Stimulated activated CD4-positive, alpha-beta T cell treated with anti-CD3 and anti-CD28 coated beads, Interleukin-15, amount 100 ng/mL, for 24 hours (primary cell): ENCODE results near the gene NUP43.
"Not testable (repeated sequence)": the region's sequence is repeated elsewhere in the genome, so short reads cannot be mapped to it uniquely, and the experiment has no call there.

Experiments
- DNase-seq: peaks from one replicate; pipeline ENCODE4 v3.0.0-alpha.2; 2020

NUP43 gene

DNA sequence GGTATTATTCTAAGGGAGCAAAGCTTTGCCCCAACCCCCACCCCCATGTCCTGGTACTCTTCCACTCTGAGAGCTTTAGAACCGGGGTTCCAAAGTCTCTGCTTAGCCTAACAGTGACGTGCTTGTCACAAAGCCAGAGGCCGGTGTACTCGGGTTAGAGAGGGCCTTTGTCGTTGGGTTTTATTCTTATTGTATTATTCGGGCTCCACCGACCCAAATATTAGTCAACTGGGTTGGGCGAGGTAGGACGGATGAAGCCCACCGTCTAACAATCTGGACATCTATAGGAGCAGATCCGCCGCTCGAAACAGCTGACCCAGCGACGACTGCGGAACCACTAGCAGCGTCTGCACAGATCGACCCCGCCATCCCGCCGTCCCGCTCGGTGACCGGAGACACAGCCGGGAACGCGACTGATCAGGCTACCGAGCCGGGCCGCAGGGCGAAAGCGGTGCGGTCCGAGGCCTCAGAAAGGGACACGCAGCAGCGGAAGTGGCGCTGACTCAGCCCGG is 2.8 kb upstream of the NUP43 start:
- DNase-seq: not testable (repeated sequence)

DNA sequence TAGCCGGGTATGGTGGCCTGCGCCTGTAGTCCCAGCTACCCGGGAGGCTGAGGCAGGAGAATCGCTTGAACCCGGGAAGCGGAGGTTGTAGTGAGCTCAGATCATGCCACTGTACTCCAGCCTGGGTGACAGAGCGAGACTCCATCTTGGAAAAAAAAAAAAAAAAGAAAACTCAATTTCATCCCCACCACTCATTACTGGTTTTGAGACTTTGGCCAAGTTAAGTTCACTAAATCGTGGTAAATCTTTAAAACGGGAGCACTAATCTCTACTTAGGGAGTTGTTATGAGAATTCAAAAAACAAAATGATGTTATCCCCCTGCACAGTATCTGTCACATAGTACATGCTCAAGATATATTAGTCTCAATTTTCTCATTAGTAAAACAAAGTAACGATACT is 1.1 kb downstream of the NUP43 start:
- not testable (repeated sequence) for DNase-seq

DNA sequence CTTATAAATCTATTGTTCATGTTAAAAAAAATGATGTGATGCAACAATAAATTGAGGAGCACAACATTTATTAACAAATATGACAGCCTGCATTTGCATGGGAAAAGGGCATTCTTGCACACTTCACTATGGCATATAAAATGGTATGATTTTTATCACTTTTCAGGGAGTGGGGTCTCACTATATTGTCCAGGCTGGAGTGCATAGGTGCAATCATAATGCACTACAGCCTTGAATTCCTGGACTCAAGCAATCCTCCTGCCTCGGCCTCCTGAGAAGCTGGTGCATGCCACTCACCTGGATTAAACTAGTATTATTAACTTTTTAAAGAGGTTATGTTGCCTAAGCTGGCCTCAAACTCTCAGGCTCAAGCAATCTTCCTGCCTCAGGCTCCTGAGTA is 11.4 kb downstream of the NUP43 start:
- DNase-seq: no peak

DNA sequence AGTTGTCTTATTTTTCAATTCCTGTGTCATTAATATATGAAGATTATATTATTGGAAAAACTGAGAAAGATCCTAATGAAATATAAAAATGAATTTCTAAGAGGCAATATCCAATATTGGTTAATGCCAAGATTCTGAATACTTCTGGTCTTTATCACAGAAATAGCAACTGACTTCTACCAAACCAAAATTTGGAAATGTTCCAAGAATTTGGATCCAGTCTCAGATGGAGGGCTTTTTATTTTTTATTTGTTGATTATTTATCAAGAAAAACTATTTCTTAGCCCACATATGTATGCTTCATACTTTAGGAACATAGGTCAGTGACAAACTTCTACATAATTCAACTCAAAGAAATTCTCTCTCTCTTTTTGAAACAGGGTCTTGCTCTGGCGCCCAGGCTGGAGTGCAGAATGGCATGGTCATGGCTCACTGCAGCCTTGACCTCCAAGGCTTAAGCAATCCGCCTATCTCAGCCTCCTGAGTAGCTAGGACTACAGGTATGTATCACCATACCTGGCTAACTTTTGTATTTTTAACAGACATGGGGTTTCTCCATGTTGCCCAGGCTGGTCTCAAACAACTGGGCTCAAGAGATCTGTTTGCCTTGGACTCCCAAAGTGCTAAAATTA is 13.1 kb downstream of the NUP43 start:
- no peak for DNase-seq

DNA sequence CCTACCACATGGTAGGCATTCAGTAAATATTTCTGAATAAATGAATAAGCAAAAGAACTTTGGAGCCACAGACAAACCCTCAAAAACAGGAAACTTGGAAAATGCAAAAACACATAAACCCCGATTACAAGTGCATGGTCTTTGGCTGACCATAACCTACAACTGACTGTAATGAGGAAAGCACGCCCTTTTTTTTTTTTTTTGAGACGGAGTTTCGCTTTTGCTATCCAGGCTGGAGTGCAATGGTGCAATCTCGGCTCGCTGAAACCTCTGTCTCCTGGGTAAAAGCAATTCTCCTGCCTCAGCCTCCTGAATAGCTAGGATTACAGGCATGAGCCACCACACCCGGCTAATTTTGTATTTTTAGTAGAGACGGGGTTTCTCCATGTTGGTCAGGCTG is 16.5 kb downstream of the NUP43 start:
- no peak for DNase-seq

DNA sequence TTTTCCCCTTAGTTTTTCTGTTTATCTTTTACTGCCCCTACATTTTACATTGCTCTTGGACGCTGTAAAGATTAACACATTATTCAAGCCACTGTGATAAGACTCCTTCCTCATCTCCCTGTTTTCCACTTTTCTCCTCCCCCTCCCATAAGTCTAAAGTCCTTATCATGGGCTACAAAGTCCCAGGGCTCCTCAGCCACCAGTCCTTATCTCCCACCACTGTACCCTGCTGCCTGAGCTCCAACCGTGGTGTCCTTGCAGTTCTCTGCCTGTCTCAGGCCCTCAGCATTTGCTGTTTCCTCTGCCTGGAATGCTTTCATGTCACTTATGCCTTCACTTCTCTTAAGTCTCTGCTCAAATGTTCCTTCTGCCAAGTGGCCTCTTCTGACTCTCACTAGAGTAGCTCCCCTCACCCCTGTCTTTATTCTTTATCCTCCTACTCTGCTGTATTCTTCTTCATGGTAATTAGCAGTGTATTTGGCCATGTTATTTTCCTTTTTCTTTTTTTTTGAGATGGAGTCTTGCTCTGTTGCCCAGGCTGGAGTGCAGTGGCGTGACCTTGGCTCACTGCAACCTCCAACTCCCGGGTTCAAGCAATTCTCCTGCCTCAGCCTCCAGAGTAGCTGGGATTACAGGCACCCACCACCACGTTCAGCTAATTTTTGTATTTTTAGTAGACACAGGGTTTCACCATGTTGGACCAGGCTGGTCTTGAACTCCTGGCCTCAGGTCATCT is 17.7 kb downstream of the NUP43 start:
- DNase-seq: no peak

DNA sequence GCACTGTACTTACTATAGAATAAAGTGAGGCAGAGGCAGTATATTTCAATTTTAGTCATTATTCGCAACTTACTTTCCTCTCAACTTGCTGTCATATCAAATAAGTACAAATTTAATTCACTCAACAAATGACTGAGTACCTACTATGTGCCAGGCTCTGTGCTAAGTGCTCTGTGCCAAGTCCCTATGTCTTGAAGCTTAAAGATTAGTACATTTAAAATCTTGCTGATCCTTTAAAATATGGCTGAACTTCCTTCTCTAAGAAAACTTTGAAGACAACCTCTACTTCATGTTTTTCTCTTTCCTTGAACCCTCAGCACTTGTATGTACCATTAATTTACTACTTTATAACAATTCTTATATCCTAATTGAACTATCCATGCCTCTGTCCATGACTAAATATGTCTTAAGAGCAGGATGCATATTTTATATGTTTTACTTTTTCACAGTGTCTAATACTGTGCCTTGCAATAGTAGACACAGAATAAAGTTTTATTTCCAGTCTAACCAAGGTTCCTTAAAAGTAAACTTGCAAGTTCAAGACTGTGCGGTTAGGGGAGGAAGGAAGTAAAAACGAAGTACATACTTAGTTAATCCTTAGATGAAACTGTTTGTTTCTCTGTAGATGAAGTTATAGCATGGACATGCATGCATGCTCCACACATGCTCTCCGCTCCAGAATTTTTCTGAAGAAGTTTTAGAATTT is 18.4 kb downstream of the NUP43 start:
- DNase-seq: no peak

DNA sequence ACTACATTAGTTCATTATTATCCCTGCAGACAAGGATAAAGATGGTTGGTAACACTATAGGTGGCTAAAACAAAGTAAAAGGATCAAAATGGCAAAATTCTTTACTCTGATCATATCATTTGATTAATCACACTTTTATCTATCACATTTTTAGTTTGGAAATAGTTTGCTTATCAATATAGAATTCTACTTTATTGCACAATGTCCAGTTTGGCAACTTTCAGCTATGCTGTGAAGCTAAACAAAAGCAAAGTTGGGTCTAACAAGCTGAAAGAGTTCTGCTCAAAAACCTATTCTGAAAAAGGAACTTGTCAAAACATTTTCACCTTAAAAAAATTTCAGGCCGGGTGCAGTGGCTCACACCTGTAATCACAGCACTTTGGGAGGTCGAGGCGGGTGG is 20.5 kb downstream of the NUP43 start:
- DNase-seq: no peak

DNA sequence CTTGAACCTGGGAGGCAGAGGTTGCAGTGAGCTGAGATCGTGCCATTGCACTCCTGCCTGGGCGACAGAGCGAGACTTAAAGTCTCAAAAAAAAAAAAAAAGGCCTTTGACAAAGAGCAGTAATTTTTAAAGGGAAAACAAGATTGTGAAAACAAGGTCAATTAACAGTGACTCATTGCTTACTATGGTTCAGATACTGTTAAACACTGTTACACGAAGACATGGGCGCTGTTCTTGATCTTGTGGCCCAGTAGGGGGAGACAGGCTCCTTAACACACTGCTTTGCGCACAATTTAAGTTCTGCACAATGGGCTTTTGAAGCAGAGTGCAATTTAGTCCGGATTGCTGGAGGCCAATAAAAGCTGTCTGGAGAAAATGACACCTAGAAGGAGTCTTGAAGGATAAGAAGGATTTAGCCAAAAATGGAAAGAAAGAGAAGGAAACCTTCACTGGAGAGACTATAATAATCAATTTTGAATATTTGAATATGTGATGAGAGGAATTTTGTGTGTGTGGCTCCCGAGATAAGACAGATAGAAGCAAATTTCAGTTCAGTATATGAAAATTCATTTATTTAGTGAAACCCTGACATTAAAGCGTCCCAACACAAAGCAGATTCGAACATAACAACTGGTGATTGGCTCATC is 22.4 kb downstream of the NUP43 start:
- DNase-seq: peak; percentile 41

DNA sequence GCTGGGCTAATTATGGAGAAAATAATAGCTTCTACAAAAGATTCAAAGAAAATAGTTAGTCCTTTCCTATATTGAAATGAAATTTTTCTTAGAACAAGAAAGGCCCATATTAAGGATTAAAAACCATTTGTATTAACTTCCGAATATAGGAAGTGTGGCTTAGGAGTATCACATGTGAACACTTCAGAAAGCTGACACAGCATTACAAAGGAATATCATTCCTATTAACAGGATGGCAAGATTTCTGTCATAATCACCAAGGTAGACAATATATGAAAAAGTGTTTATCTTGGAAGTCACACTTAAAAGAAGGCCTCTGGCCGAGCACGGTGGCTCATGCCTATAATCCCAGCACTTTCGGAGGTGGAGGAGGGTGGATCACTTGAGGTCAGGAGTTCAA is 23.1 kb downstream of the NUP43 start:
- DNase-seq: no peak

DNA sequence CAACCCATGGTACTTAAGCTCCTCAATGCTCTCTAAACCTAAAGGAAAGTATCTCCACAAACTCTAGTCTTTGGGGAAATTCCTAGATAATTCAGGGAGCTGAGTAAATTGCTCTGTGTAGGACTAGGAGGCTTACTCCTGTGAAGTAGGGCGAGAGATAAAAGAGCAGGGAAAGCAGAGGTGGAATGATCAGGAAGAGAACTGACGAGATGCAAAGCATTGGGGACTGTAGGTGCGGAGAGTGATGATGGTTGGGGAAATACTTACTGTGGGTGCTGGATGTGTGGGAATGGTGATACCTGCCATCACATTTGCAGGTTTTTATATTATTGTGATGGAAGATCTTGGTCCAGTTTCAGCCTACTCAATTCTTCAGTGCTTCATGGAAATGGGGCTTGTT is 26.8 kb downstream of the NUP43 start:
- DNase-seq: no peak

DNA sequence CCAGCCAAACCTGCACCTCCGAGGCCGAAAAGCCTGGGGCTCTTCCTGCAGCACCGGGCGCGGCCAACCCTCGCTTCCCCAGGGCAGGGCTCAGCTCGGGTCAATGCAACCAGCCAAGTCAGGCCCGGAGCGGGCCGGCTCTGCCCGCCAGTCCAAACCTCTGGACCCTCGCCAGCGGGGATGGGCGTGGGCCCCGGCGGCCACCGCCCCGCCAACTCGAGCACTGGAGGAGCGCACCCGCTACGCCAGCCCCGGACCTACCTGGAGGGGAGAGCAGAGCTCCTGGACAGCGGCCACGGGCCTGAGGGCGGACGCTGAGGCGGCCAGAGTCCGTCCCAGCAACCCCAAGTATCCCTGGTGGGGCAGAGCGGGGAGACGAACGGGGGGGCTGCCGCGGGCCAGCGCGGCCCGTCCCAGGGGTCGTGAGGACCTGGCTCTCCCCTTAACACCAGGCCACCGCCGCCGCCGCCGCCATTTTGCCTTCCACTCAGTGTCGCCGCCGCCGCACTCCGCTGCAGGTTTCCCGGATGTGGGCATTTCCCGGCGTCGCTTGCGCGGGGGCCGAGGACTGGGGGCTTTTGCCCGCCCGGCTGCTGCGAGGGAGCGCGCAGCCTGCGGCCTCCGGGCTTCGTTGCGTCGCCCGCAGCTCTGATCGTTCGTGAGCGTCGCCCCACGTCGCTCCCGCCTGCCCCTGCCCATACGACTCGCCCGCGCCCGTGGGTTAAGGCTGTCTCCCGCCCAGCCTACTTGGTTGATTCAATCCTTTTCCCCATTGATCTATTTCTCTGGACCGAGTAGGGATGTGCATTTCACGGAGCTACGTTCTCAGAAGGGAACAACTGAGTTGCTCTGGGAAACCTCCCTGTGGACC is 28.5 kb downstream of the NUP43 start, which contains the start of gene LATS1:
Gene LATS1, minus strand, starts transcription at position 514 of the 871 bp plus-strand sequence. CDS start 15,975 bp downstream, outside the sequence.
- peak; percentile 94 for DNase-seq

DNA sequence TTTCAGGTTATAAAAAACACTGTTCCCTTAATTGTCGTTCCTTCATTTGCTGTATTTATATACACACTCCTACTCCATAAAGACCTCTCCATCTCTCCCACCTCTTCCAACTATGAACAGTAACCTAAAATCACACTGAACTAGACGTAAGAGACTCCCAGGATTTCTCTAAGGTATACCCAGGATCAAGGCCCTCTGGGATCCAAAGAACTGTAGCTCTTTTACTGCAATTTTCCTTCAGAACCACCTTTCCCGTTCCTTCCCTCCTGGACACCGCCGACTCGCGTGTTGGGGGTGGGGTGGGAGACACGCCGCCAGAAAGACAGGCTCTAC is 29.1 kb downstream of the NUP43 start:
- DNase-seq: no peak

DNA sequence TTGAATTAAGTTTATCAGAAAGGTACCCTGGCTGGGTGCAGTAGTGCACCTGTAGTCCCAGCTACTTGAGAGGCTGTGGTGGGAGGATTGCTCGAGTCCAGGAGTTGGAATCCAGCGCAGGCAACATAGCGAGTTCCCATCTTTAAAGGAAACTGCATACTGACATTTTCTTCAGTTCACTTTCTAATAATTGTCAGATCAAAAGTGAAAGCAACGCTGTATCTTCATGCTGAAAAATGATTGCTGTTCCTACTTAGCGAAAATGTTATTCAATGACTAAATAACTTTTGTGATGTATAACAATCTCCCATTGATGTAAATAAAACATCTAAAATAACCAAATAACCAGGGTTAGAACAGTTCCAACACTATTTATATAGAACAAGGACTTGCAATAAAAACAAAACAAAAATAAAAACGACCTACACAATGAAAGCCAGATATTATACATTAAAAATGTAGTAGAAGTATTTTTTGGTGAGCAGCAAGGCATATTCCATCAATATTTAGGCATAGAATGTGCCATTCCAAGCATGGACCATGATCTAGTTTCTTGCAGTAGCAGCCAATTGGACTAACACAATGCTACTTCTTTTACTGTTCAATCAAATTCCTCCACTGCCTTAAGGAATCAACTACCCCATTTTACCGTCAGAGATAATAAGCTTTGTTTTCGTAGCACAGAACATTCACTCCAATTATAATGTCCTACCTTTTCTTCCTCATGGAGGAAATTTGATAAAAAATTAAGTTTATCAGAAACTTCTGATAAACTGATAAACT is 30.0 kb downstream of the NUP43 start:
- DNase-seq: no peak

DNA sequence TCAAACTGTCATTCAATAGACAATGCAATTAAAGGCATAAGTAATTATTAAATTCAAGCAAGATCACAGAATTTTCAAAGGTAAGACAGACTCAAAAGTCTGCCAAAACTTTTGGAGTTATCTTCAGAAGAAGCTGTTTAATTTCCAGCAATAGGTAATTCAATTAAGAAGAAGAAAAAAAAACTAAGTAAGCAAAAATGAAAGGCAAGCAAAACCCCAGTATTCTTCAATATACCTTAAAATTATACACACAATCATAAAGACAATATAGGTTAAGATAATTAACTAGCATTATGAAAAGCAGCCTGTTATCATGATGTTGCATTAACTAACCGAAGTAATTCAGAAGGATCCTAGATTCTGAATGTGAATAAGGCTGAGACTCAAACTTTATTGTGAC is 31.9 kb downstream of the NUP43 start:
- no peak for DNase-seq

DNA sequence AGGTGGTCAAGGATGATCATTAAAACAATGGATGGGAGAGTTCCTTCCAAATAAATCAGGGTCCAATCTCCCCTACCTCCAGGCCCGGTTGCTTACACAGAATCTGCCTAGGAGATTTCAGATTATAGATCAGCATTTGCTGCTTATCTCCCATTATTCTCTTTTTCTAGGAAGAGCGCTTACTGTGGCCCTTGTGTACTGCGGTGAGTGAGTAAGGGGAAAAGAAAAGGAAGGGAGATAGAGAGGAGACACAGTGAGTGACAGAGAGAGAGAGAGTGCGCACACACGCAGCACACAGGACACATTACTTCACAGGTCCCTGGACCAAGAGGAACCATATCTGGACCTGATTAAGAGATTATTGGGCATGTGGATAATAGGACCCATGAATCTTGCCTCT is 34.6 kb downstream of the NUP43 start:
- no peak for DNase-seq

DNA sequence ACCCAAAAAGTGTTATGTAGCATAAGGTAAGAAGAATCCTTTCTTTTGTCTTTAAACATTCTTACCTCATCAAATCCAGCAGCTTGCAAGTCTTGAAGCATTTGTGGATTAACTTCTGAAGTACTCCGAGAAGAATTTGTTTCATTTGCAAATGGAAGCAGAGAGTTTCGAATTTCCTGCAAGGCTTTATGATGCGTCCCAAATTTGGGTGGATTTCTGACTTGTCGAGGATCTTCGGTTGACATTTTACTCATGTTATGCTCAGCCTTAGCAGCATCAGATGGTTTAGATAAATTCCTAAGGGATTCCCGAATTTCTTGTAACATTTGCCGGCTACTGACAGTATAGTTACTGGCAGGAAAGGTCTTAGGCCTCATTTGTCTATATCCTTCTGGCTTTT is 44.6 kb downstream of the NUP43 start:
- no peak for DNase-seq

DNA sequence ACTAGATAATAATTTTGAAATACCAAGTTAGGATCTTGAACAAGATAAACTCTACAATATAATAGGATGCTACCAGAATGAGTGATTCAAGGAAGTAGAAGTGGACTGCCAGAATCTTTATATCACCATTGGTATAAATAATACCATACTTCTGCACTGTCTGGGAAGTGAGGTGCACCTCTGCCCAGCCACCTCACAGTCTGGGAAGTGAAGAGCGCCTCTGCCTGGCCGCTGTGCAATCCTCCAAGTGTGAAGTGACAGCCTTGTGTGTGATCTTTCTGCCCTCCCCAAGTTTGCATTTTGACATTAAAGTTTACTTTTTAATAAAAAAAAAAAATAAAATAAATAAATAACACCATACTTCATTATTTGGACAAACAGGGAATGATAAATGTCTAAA is 47.2 kb downstream of the NUP43 start:
- no peak for DNase-seq

DNA sequence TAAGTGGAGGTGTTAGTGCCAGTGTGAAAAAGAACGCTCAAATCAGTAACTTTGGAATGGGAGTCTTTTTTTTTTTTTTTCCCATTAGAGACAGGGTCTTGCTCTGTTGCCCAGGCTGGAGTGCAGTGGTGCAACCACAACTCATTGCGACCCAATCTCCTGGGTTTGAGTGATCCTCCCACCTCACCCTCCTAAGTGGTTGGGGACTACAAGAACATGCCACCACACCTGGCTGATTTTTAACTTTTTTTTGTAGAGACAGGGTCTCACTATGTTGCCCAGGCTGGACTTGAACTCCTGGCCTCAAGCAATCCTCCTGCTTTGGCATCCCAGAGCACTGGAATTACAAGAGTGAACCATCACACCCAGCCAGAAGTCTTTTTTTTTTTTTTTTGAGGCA is 48.2 kb downstream of the NUP43 start:
- no peak for DNase-seq

DNA sequence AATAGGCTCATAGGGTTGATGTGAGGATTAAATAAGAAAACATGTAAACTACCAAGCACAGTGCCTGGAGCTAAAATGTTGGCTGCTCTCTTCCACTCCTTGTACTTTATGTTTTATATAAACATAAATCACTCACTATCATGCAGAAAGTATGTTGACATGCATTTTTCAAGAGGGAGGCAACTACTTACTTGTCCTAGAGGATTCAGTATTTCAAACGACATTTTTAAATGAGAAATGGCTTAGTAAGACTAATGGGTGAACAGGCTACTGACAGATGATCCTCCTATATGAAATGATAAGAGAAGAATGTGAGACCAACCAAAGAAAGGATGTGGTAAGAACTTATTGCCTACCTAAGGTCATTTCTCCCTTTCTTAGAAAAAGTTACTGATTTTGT is 49.4 kb downstream of the NUP43 start:
- DNase-seq: no peak

DNA sequence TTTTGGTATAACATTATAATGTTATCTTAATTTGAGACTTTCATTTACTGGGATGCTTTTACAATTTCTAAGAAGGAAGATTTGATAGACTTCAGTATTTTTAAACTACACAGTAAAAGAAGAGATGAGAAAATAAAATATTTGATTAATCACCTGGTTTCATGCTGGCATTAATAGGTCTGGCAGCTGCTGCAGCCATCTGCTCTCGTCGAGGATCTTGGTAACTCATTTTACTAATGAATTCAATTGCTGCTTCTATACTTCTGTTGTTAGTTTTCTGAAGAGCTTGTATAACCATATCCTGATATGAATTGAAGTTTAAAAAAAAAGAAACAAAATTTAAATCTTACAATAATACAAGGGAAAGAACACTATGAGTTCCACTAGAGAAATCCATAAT is 51.4 kb downstream of the NUP43 start:
- DNase-seq: no peak

DNA sequence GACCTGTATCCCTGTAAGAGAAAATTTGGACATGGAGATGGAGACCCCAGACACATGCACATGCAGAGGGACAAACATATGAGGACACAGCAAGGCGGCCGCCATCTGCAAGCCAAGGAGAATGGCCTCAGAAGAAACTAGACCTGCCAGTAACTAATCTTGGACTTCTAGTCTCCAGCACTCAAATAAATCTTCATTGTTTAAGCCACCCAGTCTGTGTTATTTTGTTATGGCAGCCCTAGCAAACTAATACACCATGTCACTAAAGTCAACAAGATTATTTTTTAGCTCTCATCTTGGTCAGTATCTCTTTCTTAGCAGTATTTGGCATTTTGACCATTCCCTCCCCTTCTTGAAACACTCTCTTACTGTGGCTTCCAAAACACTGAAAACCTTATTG is 55.1 kb downstream of the NUP43 start:
- DNase-seq: no peak
